HG03135 (cell line): ENCODE data around the gene ZSWIM1.

Source experiments
- ATAC-seq: cut with Tn5 transposase; IDR thresholded peaks from one replicate; pipeline ENCODE4 v1.9.1; 2021; ENCODE audit warnings: mild to moderate bottlenecking, moderate library complexity; ENCODE audit not compliant: unreplicated experiment

Gene ZSWIM1

DNA sequence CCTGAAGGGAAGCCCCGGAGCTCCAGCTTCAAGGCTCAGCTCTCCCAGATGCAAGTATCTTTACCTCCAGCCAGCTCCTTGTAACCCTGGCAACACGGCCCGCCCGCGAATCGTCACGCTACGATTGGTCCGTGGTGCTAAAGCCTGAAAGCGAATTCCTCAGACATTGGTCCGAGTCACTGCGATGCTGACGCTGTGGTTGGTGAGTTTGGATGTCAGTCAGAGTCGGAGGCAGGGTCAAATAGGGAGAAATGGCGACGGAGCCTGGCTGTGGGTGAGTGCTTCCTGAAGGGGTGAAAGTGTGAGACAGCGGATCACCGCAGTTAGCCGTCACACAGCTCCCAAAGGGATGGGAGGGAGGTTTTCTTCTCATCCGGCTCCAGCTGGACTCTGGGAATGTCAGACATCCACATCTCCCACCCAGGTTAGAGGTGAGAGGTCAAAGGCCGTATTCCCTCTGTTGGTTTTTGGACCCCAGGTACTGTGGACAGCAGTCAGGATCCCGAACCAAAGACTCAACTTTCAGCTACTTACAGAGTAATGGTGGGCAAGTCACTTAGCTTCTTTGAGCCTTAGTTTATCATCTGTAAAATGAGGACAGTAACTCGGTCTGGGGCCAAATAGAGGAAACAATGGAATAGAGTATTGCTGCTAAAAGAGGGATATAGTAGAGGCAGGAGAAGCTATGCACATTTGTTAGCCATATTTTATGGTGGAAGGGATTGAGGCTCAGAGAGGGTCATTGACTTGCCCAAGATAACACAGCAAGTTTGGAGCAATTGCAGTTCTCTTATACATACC lies at the start of gene ZSWIM1:
Gene ZSWIM1 (plus strand): TSS at position 240 of the 801 bp plus-strand sequence. CDS start 1,366 bp downstream, outside the sequence.
- peak; percentile 97 for ATAC-seq

DNA sequence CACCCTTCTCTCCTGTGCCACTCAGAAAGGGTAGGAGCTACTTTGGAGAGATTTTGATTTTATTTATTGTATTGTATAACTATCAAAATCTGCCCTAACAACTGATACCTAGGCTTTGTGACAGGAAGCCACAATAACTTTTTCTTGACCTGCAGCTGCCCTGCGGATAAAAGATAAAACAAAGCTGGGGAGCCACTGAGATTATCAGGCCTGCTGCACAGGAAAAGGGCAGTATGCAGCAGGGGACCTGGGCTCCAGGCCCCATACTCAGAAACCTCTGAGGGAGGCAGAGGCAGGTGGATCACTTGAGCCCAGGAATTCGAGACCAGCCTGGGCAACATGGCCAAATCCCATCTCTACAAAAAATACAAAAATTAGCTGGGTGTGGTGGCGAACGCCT lies 48.4 kb upstream of the ZSWIM1 start:
- ATAC-seq, result no peak

DNA sequence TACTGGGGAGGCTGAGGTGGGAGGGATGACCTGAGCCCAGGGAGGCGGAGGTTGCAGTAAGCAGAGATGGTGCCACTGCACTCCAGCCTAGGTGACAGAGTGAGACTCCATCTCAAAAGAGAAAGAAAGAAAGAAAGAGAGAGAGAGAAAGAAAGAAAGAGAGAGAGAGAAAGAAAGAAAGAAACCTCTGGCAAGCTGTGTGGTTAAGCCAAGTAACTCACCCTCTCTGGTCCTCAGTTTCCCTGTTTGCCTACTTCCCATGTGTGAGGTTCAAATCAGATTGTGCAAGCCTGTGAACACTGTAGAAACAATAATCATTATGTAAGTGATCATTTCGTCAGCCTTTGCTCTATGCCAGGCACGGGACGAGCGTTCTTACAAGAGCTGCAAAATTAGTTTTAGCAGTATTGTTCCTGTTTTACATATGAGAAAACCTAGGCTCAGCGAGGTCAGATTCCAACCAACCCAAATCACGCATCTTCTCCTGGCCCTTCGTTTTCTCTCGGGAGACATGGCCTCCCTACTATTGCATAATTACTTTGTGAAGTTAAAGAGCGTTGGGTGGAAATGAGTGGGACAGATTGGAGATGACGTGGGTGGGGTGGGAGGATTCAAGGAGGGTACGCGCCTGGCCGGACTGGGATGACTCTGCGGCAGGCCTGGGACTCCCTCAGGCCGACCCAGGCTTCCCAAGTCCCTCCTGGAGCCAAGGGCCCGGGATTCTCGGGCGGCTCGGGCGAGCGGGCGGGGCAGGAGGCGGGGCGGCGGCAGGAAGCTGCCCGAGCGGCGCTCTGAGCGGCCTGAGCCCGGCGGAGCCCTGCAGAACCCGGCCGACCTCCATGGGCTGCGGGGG lies 47.8 kb upstream of the ZSWIM1 start, which contains the start of gene SNX21:
Gene SNX21 (plus strand): TSS at position 770 of the 853 bp plus-strand sequence. CDS start 121 bp downstream, outside the sequence.
- no peak for ATAC-seq

DNA sequence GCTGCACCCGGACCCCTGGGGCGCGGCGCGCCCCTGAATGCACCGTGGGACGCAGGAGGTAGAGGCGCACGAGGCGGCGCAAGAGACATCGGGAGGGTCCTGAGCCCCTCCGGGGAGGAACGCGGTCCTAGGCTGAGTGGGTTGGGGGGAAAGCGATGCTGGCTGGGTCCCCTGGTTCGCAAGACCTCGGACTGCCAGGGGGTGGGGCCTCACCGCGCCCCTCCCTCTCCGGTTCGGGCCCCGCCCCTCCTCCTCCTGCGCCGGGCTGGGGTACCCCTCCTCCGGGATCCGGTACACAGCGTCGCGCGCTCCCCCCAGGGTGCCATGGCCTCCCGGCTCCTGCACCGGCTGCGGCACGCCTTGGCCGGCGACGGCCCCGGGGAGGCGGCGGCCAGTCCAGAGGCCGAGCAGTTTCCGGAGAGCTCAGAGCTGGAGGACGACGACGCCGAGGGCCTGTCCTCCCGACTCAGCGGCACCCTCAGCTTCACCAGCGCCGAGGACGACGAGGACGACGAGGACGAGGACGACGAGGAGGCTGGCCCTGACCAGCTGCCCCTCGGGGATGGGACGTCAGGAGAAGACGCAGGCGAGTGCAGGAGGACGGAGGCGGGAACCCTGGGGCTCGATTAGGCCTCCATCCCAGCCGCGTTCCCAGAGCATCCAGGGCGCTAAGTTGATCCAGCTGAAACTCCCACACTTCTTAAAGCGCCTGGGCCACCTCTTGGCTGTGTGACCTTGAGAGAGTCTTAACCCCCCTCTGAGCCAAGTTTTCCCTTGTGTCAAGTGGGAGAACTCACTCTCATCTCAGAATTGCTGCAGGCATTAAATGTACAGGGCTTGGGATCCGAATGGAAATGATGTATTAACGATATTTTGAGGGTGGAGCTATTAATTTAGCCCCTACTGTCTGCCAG lies 46.9 kb upstream of the ZSWIM1 start:
- ATAC-seq, result no peak

DNA sequence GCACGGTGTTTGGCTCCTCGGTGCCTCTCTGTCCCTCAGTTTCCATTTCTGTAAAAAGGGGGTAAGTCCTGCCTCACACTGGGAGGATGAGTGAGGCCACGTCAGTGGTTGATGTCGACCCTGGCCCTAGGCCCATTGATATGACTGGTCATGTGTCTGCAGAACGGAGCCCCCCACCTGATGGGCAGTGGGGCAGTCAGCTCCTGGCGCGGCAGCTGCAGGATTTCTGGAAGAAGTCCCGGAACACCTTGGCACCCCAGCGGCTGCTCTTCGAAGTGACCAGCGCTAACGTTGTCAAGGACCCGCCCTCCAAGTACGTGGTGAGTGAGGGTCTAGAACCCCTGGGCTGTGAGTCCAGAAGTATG lies 46.2 kb upstream of the ZSWIM1 start:
- ATAC-seq, result no peak

DNA sequence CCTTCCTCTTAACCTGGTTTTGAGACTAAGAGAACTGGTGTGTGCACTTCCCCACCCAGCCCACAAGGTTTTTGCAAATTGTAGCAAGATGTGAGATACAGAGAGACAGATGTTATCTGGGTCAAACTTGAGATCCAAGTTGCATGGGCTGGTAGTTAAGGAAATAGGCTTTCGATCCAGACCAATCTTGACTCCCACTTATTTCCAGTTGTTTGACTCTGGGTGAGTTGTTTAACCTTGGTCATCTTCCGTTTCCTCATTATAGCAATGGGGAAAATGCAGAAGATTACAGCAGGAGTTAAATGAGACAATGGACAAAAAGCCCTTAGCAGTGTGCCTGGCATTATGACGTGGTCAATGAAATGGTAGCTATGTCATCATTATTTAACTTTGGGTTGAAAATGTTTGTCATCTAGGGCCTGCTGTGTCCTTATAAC lies 45.7 kb upstream of the ZSWIM1 start:
- no peak for ATAC-seq

DNA sequence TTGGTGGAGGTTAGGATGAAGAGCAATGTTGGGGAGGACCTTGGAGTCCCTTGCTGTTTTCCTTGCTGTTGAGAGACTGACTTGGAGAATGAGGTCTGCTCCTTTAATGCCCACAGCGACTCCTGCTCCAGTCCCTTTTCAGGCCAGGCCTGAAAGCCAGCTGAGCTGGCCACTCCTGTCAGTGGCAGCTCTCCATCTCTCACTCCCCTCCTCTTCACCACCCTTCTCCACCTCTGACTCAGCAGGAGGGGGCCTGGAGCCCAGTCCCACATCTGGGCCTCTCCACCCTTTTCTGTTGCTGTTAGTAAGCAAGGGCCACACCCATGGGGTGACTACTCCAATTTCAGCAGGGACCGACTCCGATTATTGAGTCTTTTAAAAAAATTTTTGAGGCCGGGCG lies 45.2 kb upstream of the ZSWIM1 start:
- ATAC-seq, result no peak

DNA sequence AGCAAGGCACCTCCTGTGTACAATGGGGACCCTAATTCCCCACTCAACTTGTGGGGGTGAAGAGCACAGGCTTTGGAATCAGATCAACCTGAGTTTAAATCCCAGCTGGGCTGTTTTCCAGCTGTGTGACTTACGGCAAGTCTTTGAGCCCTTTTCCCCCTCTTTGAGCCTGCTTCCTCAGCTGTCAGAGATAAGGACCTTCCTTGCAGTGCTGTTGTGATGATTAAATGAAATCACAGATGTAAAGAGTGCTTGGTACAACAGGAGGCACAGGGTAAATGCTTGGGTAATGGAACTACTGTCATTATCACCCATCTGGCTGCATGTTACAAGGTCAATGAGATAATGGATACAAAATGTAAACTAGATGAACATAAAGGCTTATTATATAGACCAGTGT lies 44.2 kb upstream of the ZSWIM1 start:
- ATAC-seq, result no peak

DNA sequence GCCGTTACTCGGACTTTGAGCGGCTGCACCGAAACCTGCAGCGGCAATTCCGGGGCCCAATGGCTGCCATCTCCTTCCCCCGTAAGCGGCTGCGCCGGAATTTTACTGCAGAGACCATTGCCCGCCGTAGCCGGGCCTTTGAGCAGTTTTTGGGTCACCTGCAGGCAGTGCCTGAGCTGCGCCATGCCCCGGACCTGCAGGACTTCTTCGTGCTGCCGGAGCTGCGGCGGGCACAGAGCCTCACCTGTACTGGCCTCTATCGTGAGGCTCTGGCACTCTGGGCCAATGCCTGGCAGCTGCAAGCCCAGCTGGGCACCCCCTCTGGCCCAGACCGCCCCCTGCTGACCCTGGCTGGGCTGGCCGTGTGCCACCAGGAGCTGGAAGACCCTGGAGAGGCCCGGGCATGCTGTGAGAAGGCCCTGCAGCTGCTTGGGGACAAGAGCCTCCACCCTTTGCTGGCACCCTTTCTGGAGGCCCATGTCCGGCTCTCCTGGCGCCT lies 40.3 kb upstream of the ZSWIM1 start:
- ATAC-seq, result no peak

DNA sequence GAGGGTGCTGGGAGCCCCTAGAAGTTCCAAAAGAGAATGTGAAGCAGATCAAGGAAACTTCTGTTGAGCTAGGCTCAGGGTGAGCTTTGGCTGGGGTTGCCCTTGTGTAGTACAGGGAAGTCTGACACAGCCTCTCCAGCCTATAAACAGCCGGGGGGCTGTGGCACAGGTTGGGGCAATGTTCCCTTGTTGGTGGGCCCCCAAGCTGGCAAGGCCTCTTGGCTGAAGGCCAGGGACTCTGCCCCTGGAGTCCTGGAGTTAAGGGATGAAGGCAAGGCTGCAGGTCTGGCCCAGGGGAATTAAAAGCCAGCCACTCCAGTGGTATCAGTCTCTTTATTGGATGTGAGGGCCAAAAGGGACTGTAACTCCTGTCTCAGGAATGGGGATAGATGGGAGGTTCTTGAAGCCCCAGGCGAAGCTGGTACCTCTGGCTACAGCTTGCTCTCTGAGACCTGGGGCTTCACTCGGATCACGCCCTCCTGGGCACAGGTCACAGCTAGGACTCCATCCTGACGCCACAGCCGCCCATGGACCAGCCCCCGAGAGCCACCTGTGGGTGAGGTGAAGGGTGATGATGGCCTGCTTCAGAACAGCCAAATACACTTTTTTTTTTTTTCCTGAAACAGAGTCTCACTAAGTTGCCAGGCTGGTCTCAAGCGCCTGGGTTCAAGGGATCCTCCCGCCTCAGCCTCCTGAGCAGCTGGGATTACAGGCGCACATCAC lies 39.5 kb upstream of the ZSWIM1 start:
- ATAC-seq, result no peak

DNA sequence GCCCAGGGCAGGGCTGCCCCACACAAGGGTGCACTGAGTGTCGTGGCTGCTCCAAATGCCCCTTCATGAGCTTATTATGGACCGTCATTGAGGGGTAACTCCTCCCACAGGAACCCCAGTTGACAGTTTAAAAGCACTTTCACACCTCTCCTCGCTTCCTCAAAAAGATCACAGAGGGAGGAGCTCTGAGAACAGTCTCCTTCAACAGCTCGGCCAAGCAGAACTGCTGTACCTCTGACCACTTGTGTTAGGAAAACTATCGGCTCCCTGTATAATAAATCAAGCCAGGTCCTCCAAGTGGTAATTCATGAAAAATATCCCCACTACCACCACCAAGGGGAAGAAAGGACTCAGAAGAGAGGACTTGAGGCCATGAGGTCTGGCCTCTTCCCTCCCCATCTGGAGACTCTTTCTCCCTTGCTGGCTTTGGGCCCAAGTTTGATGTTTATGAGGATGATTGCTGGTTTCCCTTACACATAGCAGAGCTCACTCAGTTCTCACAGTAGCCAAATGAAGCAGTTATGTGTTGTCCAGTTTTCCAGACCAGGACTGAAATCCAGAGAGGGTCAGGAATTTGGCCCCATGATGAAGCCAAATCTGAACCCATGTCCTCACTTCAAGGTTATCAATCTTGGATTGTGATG lies 38.7 kb upstream of the ZSWIM1 start:
- peak; percentile 60 for ATAC-seq

DNA sequence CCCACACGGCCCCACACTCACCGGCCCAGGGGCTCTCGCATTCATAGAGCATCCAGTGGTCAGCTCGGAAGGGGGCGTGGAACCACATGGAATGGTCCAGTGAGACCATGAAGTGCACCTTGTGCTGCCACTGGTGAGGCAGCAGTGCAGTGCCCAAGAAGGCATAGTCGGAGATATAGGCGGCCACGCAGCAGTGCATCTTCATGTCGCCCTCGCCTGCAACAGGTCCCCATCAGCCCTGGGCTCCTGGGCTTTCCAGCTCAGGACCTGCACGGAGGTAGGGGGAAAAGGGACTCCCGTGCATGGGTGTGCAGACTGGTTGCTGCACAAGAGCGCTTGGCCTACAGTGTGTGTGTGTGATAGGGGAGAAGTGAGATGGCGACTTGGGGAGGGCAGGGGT lies 37.5 kb upstream of the ZSWIM1 start:
- ATAC-seq, result no peak

DNA sequence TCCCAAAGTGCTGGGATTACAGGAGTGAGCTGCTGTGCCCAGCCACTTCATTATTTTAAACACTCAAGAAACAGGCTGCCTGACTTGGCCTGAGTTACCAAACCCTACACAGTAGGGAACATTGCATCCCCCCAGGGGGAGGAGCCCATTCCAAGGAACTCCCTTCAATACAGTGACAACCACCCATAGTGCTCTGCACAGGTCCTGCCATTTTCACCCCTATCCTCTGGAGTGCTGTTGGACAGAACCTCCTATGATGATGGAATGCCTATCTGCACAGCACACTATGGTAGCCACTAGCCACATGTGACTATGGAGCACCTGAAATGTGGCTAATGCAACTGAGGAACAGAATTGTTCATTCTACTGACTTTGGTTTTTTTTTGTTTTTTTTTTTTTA lies 35.6 kb upstream of the ZSWIM1 start:
- no peak for ATAC-seq

DNA sequence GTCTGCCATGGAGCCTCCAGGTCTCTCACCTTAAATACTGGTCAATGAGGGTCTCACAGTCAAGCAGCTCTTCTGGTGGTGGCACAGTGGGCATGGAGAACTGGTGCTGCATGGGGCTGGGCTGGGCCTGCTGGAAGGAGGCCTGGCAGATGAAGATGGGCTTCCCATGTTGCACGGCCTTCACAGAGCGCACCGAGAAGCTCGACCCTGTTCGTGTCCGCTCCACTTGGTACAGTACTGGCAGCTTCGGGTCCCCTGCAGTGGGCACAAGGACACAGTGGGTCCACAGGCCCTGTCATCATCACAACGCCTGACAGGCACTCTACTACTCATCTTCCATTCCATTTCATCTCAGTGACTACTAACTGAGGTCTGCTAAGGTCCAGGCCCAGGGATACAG lies 32.6 kb upstream of the ZSWIM1 start:
- ATAC-seq, result no peak

DNA sequence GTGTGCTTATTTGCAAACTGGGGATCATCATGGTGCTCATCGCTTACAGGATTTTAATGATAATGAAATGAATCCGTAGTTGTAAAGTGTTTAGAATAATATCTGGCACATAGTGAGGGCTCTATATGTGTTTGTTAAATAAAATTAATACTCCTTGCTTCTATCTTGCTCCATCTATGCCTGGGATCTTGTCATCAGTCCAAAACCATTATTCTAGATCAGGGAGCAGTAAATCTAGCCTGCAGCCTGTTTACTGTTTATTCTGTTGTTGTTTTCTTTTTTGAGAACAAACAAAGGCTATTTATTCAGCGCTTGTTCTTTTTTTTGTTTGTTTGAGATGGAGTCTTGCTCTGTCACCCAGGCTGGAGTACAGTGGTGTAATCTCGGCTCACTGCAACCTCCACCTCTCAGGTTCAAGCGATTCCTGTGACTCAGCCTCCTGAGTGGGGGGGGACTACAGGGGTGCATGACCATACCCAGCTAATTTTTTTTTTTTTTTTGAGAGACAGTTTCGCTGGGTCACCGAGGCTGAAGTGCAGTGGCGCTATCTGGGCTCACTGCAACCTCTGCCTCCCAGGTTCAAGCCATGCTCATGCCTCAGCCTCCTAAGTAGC lies 32.0 kb upstream of the ZSWIM1 start:
- ATAC-seq, result no peak

DNA sequence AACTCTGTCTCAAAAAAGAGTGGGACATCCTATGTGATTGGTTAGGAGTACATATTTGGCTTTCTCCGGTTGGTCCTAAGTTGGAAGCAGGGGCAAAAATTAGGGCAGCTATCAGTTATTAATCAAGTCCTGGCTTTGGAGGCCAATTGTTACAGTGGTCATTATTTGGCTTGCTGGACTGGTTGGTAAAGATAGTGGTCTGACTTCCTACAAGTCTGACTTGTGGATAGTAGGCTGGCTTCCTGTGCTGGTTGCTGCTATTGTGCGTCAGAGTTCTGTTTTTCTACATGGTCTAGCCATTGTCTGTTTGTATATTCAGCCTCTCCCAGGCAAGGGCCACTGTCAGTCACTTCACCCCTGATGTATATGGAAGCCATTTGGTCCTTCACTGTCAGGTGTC lies 30.8 kb upstream of the ZSWIM1 start:
- no peak for ATAC-seq

DNA sequence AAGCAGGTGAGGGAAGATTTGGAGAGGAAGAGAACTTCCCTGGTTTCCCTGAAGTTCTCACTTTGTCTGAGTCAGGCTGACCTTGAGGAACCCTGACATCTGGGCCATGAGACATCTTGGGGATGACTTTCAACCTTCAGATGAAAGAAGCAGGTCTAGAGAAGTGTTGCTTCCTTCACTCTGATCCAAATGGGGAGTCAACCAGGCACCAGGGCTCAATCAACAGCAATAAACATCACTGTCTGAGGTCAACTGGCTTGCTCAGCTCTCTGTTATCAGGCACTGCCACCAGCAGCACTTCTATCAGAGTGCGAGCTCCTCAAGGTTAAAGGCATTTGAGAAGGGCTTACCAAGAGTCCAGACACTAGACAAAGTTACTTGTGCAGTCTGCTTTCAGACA lies 30.1 kb upstream of the ZSWIM1 start:
- ATAC-seq, result no peak

DNA sequence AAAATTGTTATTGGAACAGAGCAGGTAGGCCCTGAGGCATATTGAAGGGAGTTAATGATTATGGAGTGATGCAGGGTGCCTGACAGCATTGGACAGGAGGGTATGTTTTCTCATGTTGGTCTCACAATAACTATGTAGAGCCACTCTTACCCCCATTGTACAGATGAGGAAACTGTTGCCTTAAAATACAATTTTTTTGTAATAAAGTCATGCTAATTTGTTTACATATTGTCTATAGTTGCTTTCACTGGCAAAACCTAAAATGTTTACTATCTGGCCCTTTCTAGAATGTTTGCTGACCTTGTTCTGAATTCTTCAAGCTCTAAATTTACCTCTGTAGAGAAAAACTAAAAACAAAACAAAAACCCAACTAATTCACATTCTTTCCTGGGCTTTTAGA lies 29.5 kb upstream of the ZSWIM1 start:
- no peak for ATAC-seq

DNA sequence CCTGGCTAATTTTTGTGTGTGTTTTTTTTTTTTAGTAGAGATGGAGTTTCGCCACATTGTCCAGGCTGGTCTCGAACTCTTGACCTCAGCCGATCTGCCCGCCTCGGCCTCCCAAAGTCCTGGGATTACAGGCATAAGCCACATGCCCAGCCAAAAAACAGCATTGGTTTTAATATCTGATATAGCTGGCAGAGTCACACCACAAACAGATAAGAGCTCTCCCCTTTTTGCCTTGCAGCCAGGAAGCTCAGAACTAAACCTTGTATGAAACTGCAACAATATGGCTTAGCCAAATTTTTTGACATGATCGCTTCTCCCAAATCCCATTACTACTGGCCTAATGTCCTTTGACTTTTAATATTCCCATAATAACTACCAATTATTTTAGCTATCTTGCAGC lies 28.7 kb upstream of the ZSWIM1 start:
- ATAC-seq, result no peak
